Placental epithelial cell (primary cell): ENCODE results near the gene XKRX. TPM values are rescaled to one million over a fixed set of nuclear protein-coding genes. Genes with fewer than 3 reads are reported as not detected.

ENCODE experiments used
- total RNA-seq: library from RNA; depleted of rRNA; stranded (reverse); fragments of >200 nt; gene quantifications from 2 replicates; pipeline ENCODE4 v1.2.3, GENCODE V29; 2012

The XKRX gene
- total RNA-seq: 0.79 TPM in 1 of 2 replicates, not detected in the other

DNA sequence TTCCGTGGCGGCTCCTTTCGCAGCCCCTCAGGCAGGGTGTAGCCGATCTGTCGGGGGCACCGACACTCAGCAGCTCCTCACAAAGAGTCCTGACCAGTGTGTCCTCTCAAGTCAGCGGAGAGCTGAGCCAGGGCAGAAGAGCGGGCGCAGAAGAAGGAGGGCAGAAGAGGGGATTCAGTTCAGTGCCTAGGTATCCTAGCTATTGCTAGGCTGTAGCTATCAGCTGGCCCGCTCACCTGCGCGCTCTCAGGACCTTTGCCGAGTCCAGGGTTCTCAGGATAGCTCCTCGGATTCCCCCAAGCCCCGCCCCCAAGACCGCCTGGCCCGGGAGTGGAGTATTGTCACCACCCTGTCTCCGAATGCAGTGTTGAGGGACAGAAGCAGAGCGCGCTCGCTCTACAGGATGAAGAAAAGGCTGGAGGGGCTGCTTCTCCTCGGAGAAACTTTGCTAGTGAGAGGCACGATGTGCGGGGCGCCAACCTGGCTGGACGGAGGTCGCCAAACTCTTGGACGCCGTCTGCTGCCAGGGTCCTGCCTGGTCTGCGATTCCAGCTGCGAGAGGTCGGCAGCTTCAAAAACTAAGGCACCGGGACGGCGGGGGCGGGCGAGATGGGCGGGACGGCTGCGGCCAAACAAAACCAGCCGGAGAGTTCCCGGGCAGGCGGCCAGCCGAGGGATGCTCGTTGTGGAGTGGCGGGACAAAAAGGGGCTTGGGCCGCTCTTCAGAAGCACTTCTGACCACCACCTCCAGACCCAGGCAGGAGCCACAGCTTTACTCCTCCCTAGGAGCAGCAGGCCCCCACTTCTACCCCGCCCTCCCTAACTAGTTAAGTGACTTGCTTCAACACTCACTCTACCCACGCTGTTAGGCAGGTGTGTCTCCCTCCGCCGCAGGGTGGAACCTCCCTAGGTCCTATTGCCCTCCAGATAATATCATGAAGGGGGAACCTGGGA, at the start of gene XKRX:
TSS of gene XKRX (minus strand) at position 258 of the 954 bp plus-strand sequence. CDS start 613 bp downstream, outside the sequence.

DNA sequence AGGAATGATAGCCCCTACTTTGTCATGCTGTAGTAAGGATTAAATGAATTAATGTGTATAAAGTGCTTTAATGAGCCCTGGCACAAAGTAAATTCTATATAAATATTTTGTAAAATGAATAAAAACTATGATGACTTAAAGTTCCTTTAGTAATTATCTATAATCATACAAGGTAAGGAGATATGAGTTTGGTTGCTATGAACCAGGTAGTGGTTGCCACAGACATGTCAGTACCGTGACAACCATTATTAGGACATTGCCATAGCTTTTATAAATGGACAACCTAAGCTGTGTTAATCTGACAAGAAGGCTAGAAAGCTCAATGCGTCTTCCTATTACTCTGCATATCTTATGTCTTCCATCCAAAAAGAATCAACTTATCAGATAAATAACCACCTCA, 40.7 kb upstream of the XKRX start, which contains the start of gene ARL13A:
TSS of gene ARL13A (plus strand) at position 301 of the 400 bp plus-strand sequence. CDS start 3,982 bp downstream, outside the sequence.

DNA sequence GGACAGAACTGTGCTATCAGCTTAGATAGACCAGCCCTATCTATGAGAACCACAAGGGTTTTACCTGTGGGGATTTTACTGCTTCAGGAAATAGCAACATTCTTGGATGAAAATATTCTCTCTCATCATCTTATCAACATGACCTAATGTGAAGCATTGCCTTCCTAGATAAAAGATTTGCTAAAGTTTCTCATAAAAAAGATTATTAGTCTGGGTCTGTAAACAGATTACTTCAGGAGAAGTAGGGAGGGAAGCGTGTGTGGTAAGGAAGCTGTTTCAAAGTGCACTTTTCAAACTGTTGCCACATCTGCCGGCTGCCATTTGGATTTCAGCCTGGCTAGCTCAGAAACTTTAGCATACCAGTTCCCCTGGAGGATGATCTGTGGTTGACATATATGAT, 54.4 kb downstream of the XKRX start, which contains the start of gene NOX1:
TSS of gene NOX1 (minus strand) at position 35 of the 400 bp plus-strand sequence. CDS start 220 bp downstream, outside the sequence.

Other genes with a start within 250 kb of the XKRX start
- gene SYTL4, start 196.8 kb downstream of the XKRX start, total RNA-seq: 4.7 and 7.1 TPM in 2 replicates
- gene CSTF2, start 108.5 kb downstream of the XKRX start, total RNA-seq: 10.2 and 18.1 TPM in 2 replicates
- 0.11 TPM in 1 of 2 replicates, not detected in the other for gene NOX1, start 54.6 kb downstream of the XKRX start, total RNA-seq
- gene ARL13A, start 40.8 kb upstream of the XKRX start, total RNA-seq: not detected in 2 replicates
- gene TRMT2B, start 123.2 kb upstream of the XKRX start, total RNA-seq: 7.5 and 12.7 TPM in 2 replicates
- gene TMEM35A, start 150.0 kb upstream of the XKRX start, total RNA-seq: not detected in 2 replicates
- 6.3 and 7.4 TPM in 2 replicates for gene CENPI, start 169.3 kb upstream of the XKRX start, total RNA-seq